Glutamatergic neuron (in vitro differentiated cells): ENCODE data around the gene JCAD. TPM values are rescaled to one million over a fixed set of nuclear protein-coding genes. Genes with fewer than 3 reads are reported as not detected.

ENCODE experiments used
- DNase-seq: peaks from one replicate; pipeline ENCODE4 v3.0.0; 2022
- H3K27ac Mint-ChIP-seq: one replicate; pipeline ENCODE4 v1.8.0; 2020; ENCODE audit warnings: mild to moderate bottlenecking, mixed read lengths, inconsistent platforms; ENCODE audit not compliant: unreplicated experiment
- H3K27me3 Mint-ChIP-seq: one replicate; pipeline ENCODE4 v1.8.0; 2020; ENCODE audit warnings: mild to moderate bottlenecking, moderate library complexity, mixed read lengths, inconsistent platforms; ENCODE audit not compliant: unreplicated experiment
- H3K36me3 Mint-ChIP-seq: one replicate; pipeline ENCODE4 v1.8.0; 2020; ENCODE audit warnings: mild to moderate bottlenecking, mixed read lengths, inconsistent platforms; ENCODE audit not compliant: unreplicated experiment
- H3K4me1 Mint-ChIP-seq: one replicate; pipeline ENCODE4 v1.8.0; 2020; ENCODE audit warnings: mild to moderate bottlenecking, low read depth, mixed read lengths, inconsistent platforms; ENCODE audit not compliant: unreplicated experiment
- H3K4me3 Mint-ChIP-seq: one replicate; pipeline ENCODE4 v1.8.0; 2020; ENCODE audit warnings: mild to moderate bottlenecking, mixed read lengths, inconsistent platforms; ENCODE audit not compliant: unreplicated experiment
- H3K9me3 Mint-ChIP-seq: one replicate; pipeline ENCODE4 v1.8.0; 2020; ENCODE audit warnings: mild to moderate bottlenecking, moderate library complexity, mixed read lengths, inconsistent platforms; ENCODE audit not compliant: unreplicated experiment
- CTCF ChIP-seq: fragments of 200-600 bp; sonication (generic); IDR thresholded peaks from one replicate; pipeline ENCODE4 v1.5.0; 2021; ENCODE audit not compliant: partially characterized antibody, unreplicated experiment
- total RNA-seq: library from RNA; stranded (reverse); fragmentation: NEBNext Ultra II Directional; extraction: Animal tissue kit (Norgen Biotek cat#: 25700); gene quantifications from one replicate; pipeline ENCODE4 v1.2.1, GENCODE V29; 2021; ENCODE audit not compliant: unreplicated experiment

JCAD gene
- total RNA-seq, 1 donor from 2014 or later: 0.32 TPM

- no peaks in the 10 kb centered on the region for H3K36me3 Mint-ChIP-seq
- no peak for TF ChIP-seq CTCF
- peak; percentile 50 for DNase-seq
These were observed 735 bp downstream of the JCAD start for GRCh38 chr10:30058570-30059132.

GRCh38 chr10:30057894-30058556 lies 1.4 kb downstream of the JCAD start:
- TF ChIP-seq CTCF: no peak
- Mint-ChIP-seq H3K27me3 (peaks cover 8% of the 10 kb centered on the region), H3K36me3 (no peaks in the 10 kb centered on the region), H3K4me1 (no peaks in the 10 kb centered on the region), H3K9me3 (no peaks in the 10 kb centered on the region), H3K27ac (no peak overlapping the region), H3K4me3 (peak overlapping the region; percentile 79)
- no peak for DNase-seq

More at GRCh38 chr10:30058570-30059132, 735 bp downstream of the JCAD start:
- Mint-ChIP-seq H3K4me3 (peak overlapping the region; percentile 79), H3K4me1 (no peaks in the 10 kb centered on the region), H3K9me3 (no peaks in the 10 kb centered on the region), H3K27me3 (peaks cover 8% of the 10 kb centered on the region), H3K27ac (no peak overlapping the region)

GRCh38 chr10:30057421-30057841 lies 2.0 kb downstream of the JCAD start:
- Mint-ChIP-seq H3K27me3 (peaks cover 8% of the 10 kb centered on the region), H3K27ac (no peak overlapping the region)
- DNase-seq: no peak

GRCh38 chr10:30056767-30057355 lies 2.5 kb downstream of the JCAD start:
- DNase-seq: no peak
- no peak for TF ChIP-seq CTCF
- no peaks in the 10 kb centered on the region for H3K4me1 Mint-ChIP-seq
- no peak overlapping the region for H3K4me3 Mint-ChIP-seq
- no peak overlapping the region for H3K27ac Mint-ChIP-seq
- no peaks in the 10 kb centered on the region for H3K9me3 Mint-ChIP-seq
- H3K36me3 Mint-ChIP-seq: no peaks in the 10 kb centered on the region
- peaks cover 8% of the 10 kb centered on the region for H3K27me3 Mint-ChIP-seq

More at GRCh38 chr10:30057421-30057841, 2.0 kb downstream of the JCAD start:
- no peak overlapping the region for H3K4me3 Mint-ChIP-seq
- TF ChIP-seq CTCF: no peak
- H3K9me3 Mint-ChIP-seq: no peaks in the 10 kb centered on the region
- H3K36me3 Mint-ChIP-seq: no peaks in the 10 kb centered on the region
- H3K4me1 Mint-ChIP-seq: no peaks in the 10 kb centered on the region

GRCh38 chr10:30056281-30056680 lies 3.1 kb downstream of the JCAD start:
- DNase-seq: no peak
- H3K4me1 Mint-ChIP-seq: no peaks in the 10 kb centered on the region
- no peak overlapping the region for H3K27ac Mint-ChIP-seq
- H3K27me3 Mint-ChIP-seq: peaks cover 8% of the 10 kb centered on the region
- no peaks in the 10 kb centered on the region for H3K9me3 Mint-ChIP-seq
- no peak overlapping the region for H3K4me3 Mint-ChIP-seq
- no peaks in the 10 kb centered on the region for H3K36me3 Mint-ChIP-seq
- TF ChIP-seq CTCF: no peak
